Measurements from ENCODE around the gene CCDC174.

DNA sequence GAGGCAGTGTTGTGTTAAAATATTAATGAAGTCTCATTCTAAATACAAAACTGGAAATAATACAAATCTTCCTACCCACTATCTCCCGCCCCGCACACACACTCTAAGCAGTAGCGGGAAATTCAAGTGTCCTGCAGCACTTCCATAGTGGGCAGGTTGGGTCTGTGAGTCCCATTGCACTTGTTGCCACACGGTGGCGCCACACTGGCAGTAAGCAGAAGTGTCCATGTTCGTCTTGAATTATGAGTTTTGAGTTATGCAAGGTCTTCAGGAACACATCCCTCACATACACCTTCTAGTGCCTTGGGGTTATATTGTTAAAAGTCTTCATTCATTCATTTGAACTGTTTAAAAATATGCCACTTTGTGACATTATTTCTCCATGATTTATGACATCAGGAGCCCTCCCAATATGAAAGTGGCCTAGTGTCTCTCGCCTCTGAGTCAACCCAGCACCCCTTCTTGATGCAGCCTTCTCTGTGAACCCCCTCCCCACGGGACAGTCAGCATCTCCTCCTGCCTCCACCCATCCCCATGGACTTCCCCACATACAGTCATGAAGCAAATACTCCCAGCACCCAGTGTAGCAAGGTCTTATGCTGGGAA is 17.6 kb upstream of the CCDC174 start:
- TF ChIP-seq, protein P1, sequence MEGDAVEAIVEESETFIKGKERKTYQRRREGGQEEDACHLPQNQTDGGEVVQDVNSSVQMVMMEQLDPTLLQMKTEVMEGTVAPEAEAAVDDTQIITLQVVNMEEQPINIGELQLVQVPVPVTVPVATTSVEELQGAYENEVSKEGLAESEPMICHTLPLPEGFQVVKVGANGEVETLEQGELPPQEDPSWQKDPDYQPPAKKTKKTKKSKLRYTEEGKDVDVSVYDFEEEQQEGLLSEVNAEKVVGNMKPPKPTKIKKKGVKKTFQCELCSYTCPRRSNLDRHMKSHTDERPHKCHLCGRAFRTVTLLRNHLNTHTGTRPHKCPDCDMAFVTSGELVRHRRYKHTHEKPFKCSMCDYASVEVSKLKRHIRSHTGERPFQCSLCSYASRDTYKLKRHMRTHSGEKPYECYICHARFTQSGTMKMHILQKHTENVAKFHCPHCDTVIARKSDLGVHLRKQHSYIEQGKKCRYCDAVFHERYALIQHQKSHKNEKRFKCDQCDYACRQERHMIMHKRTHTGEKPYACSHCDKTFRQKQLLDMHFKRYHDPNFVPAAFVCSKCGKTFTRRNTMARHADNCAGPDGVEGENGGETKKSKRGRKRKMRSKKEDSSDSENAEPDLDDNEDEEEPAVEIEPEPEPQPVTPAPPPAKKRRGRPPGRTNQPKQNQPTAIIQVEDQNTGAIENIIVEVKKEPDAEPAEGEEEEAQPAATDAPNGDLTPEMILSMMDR (IDR thresholded peaks at IDR 0.05; ENCODE audit: low read depth, low read length, poor library complexity, severe bottlenecking): peak; percentile 95
- TF ChIP-seq EZH2phosphoT487 (IDR thresholded peaks at IDR 0.05; ENCODE audit: borderline replicate concordance, low read length): no peak
